Measurements from ENCODE around the gene CELF2.

- TF ChIP-seq REST (IDR thresholded peaks at IDR 0.05; ENCODE audit: borderline replicate concordance) (no peak), REST (CRISPR knock-in tag; IDR thresholded peaks at IDR 0.05; ENCODE audit: low read depth) (no peak), MED1 (CRISPR knock-in tag; IDR thresholded peaks at IDR 0.05; ENCODE audit: borderline replicate concordance) (no peak), NCOA2 (IDR thresholded peaks at IDR 0.05; ENCODE audit: partially characterized antibody in 2 of 2) (no peak), POLR2AphosphoS2 (IDR thresholded peaks at IDR 0.05; ENCODE audit: low read length) (no peak), HDAC6 (IDR thresholded peaks at IDR 0.05; ENCODE audit: low read depth, low read length) (no peak), ZNF408 (CRISPR knock-in tag; IDR thresholded peaks at IDR 0.05; ENCODE audit: low read depth) (no peak), STAT5B (CRISPR knock-in tag; IDR thresholded peaks at IDR 0.05) (no peak)
These were observed 308.1 kb downstream of the CELF2 start for GRCh38 chr10:11325817-11326216.

Measured in K562 (cell line).